ENCODE results near the gene ADNP2. TPM values are rescaled to one million over a fixed set of nuclear protein-coding genes. Genes with fewer than 3 reads are reported as not detected.

The ADNP2 gene
- total RNA-seq, 1 donor from 2014 or later = 10.0 TPM

DNA sequence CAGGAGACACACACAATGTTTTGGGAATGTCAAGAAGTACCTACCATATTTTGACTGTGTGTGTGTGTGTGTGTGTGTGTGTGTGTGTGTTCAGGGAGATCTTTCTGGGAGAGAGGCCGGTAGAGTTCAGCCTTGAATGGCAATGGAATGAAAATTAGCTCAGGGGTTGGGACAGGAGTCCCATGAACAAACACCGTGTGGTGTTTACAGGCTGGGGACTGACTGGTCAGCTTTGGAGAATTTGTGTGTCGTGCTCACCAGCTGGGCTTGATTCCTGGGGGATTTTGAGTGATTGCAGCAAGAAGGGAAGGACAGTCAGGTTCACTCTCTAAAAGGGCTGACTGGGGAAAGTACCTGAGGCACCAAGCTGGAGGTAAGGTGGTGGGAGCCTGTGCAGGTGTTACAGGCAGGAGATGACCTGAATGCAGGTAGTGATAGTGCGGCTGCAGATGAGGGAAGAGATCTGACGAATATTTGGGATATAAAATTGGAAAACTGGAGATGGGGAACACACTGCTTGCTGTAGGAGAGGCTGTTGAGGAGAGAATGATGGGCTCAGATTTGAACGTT, 2.5 kb upstream of the ADNP2 start:
- DNase-seq (ENCODE audit: low read depth) = peak; percentile 15

DNA sequence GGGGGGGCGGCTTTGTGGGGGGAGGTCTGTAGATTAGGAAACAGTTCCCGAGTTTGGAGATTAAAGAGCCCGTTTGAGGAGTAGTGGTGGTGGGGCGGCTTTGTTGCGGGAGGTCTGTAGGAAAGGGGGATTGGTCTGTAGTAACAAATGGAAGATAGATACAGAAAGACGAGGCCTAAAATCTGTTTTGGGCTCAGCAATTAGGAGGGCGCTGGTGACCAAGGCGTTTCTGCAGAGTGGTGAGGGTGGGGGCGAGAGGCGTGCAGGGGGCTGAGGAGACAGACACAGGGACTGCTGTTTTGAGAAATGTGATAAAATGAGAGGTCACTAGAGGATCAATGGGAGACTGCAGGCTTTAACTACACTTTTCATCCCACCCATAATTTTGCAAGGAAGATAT, 1.6 kb upstream of the ADNP2 start:
- DNase-seq (ENCODE audit: low read depth) = no peak

DNA sequence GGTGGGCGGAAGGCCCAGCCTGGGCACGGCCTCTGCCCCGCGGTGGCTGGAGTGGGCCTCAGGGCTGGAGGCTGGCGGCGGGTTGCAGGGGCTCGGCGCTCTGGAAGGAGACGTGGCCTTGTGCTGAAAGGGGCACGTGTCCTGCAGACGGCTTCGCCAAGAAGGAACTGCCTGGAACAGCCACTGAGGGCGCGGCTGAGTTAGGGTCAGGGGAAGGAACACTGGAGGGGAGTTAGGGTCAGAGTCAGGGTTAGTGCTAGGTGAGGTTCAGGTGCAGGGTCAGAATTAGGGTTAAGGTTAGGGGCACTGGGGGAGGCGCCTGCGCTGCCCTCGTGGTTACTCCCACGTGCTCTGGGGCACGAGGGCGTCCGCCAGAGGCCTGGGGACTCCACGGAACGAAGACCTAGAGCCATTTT, 933 bp upstream of the ADNP2 start:
- DNase-seq (ENCODE audit: low read depth) = no peak

- no peak for DNase-seq (ENCODE audit: low read depth)
Observed at GRCh38 chr18:80109676-80110078, 615 bp downstream of the ADNP2 start.

GRCh38 chr18:80112624-80113248, 3.7 kb downstream of the ADNP2 start:
- DNase-seq (ENCODE audit: low read depth) = no peak

GRCh38 chr18:80115035-80115434, 6.0 kb downstream of the ADNP2 start:
- DNase-seq (ENCODE audit: low read depth) = no peak

DNA sequence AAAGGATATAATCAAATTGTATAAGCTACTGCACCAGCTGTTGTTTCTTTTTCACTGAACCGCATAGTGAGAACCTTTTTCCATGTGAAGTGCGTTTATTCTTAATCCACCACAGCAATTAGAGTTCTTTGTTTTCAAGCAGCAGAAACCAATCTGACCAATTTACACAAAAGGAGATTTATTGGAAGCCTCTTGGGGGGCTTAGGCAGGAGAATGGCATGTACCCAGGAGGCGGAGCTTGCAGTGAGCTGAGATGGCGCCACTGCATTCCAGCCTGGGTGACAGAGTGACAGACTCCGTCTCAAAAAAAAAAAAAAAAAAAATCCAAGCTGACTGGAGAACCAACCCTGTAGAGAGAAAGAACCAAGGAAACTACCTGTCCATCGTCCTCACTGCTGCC, 10.0 kb downstream of the ADNP2 start:
- DNase-seq (ENCODE audit: low read depth) = no peak

- no peak for DNase-seq (ENCODE audit: low read depth)
Observed at GRCh38 chr18:80120932-80121331, 11.9 kb downstream of the ADNP2 start.

DNA sequence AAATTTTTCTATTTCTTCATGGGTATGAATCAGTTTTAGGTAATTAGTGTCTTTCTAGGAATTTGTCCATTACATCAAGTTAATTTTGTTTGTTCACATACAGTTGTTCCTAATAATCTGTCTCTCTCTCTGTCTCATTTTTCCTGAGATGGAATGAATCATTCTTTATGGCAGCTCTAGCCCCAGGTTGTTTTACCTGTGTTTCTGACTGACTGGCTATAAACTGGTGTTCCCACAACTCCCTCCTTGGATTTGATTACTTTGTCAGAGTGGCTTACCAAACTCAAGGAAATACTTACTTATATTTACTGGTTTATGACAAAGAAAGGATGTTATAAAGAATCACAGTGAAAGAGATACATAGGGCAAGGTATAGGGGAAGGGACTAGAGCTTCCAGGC, 15.1 kb downstream of the ADNP2 start:
- no peak for DNase-seq (ENCODE audit: low read depth)

- DNase-seq (ENCODE audit: low read depth) = no peak
Observed at GRCh38 chr18:80126797-80127196, 17.7 kb downstream of the ADNP2 start.

DNA sequence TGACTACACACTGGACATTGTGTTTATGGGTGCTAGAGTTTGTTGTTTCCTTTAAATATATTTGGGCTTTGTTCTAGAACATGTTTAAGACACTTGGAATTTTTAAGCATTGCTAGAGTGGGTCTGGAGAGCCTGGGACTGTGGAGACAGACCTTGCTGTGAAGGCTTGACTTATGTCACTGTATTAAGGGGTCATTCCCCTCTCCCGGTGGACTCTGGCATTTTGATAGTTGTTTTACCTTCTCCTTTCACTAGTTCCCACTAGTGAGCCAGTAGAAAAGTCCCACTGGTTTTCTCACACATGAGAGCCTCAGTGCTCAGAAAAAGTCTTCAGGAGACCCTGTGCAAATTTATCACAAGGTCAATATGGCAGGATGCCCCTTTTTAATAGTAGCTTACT, 18.6 kb downstream of the ADNP2 start:
- no peak for DNase-seq (ENCODE audit: low read depth)

GRCh38 chr18:80129672-80130367, 20.8 kb downstream of the ADNP2 start:
- no peak for DNase-seq (ENCODE audit: low read depth)

DNA sequence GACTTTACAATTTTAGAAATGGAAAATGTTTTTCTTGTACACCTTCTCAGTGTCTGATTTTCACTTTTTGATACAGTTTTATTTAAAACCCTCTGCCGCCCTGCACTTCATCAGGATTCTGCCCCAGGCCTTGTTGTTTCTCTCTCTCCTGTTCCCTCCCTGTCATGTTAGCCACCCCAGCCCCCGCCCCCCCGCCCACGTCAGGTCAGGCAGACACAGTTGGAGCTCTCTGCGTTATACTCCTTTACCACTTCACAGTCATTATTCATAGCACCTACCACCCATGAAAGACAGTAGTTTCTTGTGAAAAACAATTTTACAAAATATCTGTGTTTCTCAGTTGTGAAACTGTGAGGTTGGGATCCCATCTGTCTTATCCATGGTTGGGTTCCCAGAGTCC, 21.5 kb downstream of the ADNP2 start:
- DNase-seq (ENCODE audit: low read depth) = no peak

GRCh38 chr18:80132180-80132812, 23.2 kb downstream of the ADNP2 start:
- DNase-seq (ENCODE audit: low read depth) = no peak

DNA sequence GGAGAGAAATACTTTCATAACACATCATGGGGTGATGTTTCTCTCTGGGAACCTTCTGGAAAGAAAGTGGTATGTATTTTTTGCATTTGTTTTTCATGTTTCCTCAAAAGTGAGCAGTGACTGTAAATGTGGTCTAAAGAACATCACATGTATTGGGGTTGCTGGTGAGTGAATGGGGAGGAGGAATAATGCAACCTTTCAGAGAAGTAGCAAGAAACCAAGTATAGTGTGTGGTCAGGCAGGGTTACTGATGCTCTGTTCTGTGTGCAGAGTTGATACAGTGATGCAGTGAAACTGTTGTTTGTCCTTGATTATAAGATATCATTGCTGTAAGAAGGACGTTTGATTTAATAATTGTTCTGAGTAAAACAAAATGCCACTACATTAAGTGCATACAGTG, 24.1 kb downstream of the ADNP2 start:
- DNase-seq (ENCODE audit: low read depth) = no peak

DNA sequence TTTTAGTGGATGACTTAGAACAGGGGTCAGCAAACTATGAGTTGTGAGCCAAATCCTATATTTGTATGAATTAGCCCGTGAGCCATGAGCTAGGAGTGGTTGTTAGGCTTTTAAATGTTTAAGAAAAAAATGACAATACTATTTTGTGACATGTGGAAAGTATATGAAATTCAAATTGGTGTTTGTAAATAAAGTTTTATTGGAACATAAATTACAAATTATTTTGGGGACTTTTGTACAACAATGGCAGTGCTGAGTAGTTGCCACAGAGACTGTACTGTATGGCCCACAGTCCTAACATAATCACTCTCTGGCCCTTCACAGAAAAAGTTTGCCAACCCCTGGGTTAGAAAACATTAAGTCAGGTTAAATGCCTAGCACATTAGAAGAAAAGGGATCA, 26.1 kb downstream of the ADNP2 start:
- DNase-seq (ENCODE audit: low read depth) = no peak

GRCh38 chr18:80136679-80137078, 27.6 kb downstream of the ADNP2 start:
- DNase-seq (ENCODE audit: low read depth) = no peak

- no peak for DNase-seq (ENCODE audit: low read depth)
Observed at GRCh38 chr18:80137137-80137536, 28.1 kb downstream of the ADNP2 start.

- DNase-seq (ENCODE audit: low read depth) = no peak
Observed at GRCh38 chr18:80137976-80138375, 28.9 kb downstream of the ADNP2 start.

- DNase-seq (ENCODE audit: low read depth) = no peak
Observed at GRCh38 chr18:80140455-80140985, 31.5 kb downstream of the ADNP2 start.

DNA sequence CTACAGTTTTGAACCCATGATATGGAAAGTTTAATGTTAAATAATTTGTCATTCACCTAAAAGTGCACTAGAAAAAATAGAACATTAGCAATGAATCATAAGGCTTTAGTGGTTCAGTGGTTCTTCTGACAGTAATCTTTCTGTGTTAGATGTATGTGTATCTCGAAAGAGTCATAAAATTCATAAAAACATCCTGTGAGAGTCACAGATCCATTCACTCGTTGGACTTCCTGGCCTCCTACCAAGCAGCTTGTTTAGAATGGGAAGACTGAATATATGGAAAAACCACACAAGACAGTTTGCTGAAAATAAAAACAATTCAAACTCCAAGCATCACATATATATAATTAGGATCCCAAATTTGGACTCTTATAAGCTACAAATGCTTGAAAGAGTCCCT, 34.8 kb downstream of the ADNP2 start:
- DNase-seq (ENCODE audit: low read depth) = no peak

DNA sequence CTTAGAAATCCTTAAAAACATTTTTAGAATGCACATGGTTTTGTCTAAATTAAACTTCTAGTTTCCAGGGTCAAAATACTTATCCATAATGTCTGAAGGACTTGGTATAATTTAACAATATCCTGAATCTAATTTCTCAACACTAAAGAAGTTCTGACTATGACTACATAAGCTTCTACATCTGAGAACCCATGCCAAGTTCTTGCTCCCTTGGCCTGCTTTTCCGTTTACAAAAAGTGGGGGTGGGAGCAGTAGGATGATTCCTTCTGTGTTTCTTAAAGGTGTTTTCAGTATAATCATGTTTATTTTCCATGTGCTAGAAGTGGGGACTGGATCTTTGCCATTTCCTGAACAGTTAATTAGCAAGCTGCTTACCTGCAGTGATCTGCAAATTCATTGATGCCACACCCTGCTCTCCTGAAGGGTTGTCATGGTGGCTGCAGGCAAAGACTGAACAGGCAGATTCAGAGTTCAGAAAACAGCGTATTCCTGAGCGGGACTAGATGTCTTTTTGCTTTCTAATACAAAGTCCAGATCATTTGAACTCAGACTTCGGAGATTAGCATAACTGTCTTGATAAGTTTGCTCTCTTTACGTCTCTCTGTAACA, 36.2 kb downstream of the ADNP2 start:
- no peak for DNase-seq (ENCODE audit: low read depth)

Measured in myocyte (in vitro differentiated cells).